Rectal smooth muscle tissue (tissue), 1 donor: Measurements from ENCODE around the gene SGTB.
A peak's percentile ranks its signal among the peaks of the same experiment; 100 is the strongest.

Experiments
- H3K27ac ChIP-seq: one replicate; pipeline ENCODE4 v1.7.0; 2013; ENCODE audit warnings: low read depth, low read length, inconsistent platforms
- H3K27me3 ChIP-seq: one replicate; pipeline ENCODE4 v1.7.0; 2013; ENCODE audit warnings: low read length; ENCODE audit not compliant: control insufficient read depth, insufficient read depth
- H3K36me3 ChIP-seq: one replicate; pipeline ENCODE4 v1.7.0; 2013; ENCODE audit warnings: low read length; ENCODE audit not compliant: control insufficient read depth, insufficient read depth
- H3K4me1 ChIP-seq: one replicate; pipeline ENCODE4 v1.7.0; 2013; ENCODE audit warnings: low read length; ENCODE audit not compliant: control insufficient read depth, insufficient read depth
- H3K4me3 ChIP-seq: one replicate; pipeline ENCODE4 v1.7.0; 2013; ENCODE audit warnings: low read length
- H3K9ac ChIP-seq: one replicate; pipeline ENCODE4 v1.7.0; 2013; ENCODE audit warnings: low read length

SGTB gene

DNA sequence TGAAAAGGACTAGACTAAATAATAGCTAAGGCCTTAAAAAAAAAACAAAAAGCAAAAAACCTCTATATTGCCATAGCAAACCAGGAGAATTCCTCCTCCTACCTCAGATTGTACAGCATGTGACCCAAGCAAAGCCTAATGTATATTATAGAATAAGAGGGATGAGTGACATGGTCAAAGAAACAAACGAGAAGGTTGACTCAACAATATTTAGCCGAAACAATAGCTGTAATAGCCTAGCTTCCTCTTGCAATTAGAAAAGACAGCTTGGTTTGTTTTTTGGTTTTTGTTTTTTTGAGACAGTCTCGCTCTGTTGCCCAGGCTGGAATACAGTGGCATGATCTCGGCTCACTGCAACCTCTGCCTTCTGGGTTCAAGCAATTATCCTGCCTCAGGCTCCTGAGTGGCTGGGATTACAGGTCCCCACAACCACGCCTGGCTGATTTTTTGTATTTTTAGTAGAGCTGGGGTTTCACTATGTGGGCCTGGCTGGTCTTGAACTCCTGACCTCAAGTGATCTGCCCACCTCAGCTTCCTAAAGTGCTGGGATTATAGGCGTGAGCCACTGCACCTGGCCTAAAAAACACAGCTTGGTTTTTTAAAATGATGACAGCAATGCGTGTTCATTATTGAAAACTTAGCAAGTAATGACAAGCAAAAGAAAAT lies 5.7 kb upstream of the SGTB start:
- H3K4me3 ChIP-seq: no peak overlapping the region
- H3K27ac ChIP-seq: no peak overlapping the region
- no peak overlapping the region for H3K9ac ChIP-seq
- no peaks in the 10 kb centered on the region for H3K4me1 ChIP-seq
- H3K27me3 ChIP-seq: no peaks in the 10 kb centered on the region
- no peaks in the 10 kb centered on the region for H3K36me3 ChIP-seq

DNA sequence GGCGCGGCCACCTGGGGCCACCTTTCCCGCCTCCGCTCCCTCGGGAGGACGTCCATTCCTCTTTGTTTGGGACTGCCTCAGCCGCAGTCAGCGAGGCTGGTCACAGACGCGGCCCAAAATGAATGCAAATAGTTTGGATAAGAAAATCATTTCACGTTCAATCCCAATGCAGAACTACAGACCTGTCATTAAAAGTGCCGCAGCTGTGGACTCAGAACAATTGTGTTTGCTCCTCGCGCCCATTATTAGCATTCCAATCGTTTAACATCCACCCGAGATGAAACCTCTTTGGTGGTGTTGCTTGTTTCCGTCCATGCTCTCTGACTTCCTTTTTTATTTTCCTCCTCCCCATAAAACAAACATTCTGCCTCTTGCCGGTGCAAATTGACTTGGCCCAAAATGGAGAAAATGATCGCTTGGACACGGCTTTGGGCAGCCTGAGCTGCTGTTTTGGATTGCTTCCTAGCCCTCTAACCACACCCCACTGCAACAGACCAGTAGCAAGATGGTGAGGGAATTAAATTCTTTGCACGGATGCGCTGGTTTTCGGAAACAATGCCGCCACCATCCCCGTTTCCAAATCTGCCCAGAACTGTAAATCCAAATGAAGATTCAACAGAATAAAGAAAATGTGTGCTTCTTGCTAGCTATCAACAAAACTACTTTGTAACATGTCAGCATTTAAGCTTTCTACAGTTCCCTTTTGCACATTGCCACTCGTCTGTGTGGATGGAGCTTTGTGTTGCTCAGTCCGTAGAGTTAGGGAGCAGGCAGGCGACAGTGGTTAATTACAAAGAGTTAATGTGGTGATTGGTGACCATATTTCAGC lies 880 bp upstream of the SGTB start:
- Histone ChIP-seq H3K9ac (peak overlapping the region; percentile 59), H3K4me3 (peak overlapping the region; percentile 82), H3K27ac (peak overlapping the region; percentile 56), H3K4me1 (no peaks in the 10 kb centered on the region), H3K27me3 (no peaks in the 10 kb centered on the region), H3K36me3 (no peaks in the 10 kb centered on the region)

DNA sequence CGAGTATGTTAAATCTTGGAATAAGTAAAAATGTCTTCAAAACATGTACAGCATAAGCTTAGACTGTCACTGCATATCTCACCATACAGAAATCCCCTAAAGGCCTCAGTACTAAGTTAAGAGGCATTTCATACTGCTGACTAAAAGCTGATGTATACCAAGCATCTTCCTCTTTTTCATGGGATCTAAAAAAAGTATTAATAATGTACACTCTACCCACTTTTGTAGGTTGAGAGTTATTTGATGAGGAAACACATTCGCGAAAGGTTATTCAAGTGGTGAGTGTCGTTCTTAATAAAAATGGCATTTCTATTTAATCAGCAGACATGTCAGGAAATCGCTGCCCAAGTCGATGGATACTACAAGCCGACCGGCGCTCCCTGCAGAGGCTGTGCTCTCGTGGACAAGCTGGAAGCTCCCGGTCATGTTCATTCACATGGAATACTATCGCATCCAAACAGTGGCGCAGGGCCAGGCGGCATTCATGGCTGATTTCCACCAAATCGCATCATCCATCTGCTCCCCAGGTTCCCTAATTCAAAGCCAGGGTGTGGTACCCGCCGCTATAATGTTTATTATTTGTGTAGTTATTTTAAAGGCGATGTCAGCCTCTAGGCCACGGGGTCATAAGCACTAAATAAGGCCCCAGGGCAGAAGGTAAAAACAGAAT lies 724 bp downstream of the SGTB start:
- no peaks in the 10 kb centered on the region for H3K36me3 ChIP-seq
- peak overlapping the region; percentile 89 for H3K4me3 ChIP-seq

DNA sequence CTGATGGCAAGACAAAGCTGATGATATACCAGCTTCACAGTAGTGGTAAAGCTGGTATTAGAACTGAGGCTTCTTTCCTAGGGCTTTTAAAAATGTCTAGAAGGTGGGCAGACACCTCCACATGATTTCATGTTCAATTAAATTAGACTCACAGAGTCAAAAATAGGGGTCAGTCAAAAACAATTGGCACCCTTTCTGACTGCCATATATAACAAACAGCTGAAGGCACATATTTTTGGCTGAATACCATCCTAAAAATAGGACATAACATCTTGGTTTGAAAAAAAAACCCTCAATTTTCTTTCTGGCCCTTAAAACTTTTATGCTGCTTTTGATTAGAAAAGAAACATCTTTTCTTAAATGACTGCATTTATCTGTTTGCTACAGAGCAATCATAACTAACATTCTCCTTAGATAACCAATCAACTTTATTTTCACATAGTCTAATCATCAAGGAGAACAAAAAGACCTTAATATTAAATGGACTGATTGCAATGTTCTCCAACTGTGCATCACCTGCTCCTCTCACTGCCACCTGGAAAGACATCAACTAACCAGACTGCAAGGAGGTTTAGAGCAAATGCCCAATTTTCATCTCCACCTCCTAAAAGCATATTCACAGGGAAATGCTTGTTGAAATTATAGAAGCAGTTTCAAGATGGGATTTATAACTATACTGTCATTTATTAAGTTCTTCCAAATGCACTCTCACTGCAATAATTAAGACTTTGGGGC lies 3.2 kb downstream of the SGTB start:
- no peaks in the 10 kb centered on the region for H3K27me3 ChIP-seq
- no peaks in the 10 kb centered on the region for H3K36me3 ChIP-seq
- no peaks in the 10 kb centered on the region for H3K4me1 ChIP-seq
- H3K4me3 ChIP-seq: no peak overlapping the region
- no peak overlapping the region for H3K9ac ChIP-seq
- H3K27ac ChIP-seq: no peak overlapping the region

More for the DNA sequence above, 724 bp downstream of the SGTB start:
- Histone ChIP-seq H3K9ac (peak overlapping the region; percentile 73), H3K4me1 (no peaks in the 10 kb centered on the region), H3K27ac (peak overlapping the region; percentile 43), H3K27me3 (no peaks in the 10 kb centered on the region)

DNA sequence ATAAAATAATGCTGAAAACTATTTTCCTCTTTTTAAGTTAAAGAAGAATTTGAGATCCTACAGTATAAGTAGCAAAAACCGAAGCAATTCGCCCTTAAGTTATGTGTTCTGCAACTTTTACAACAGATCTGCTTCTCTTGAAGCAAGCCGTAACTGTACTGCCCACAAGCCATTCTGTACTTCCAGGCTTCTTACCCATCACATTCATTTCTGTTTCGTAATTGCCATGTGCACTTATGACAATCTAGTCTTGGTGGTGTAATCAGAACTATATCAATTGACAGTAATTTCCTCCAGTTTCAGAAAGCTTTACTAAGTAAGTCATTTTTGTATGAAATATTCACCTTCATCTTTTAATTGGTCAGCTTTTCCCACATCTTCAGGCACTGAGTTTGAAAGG lies 13.8 kb downstream of the SGTB start:
- Histone ChIP-seq H3K27ac (no peak overlapping the region), H3K4me1 (no peaks in the 10 kb centered on the region), H3K36me3 (no peaks in the 10 kb centered on the region)

DNA sequence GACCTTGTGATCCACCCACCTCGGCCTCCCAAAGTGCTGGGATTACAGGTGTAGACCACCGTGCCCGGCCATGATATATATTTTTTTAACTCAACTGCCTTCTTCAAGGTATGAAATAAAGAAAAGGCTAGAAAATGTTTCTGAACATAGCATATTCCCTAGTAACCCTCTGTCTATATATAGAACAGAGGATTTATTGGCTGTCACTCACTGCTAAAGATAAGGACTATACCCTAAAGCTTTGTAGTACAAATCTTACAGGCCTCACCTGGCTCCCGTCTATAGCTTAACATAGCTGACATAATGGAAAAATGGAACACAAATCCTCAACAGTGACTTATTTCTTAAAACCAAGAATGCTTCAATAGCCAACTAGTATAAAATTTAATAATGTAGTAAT lies 14.2 kb downstream of the SGTB start:
- Histone ChIP-seq H3K27me3 (no peaks in the 10 kb centered on the region), H3K27ac (no peak overlapping the region), H3K4me1 (no peaks in the 10 kb centered on the region), H3K4me3 (no peak overlapping the region), H3K36me3 (no peaks in the 10 kb centered on the region), H3K9ac (no peak overlapping the region)

More for the DNA sequence above, 13.8 kb downstream of the SGTB start:
- Histone ChIP-seq H3K4me3 (no peak overlapping the region), H3K27me3 (no peaks in the 10 kb centered on the region), H3K9ac (no peak overlapping the region)

DNA sequence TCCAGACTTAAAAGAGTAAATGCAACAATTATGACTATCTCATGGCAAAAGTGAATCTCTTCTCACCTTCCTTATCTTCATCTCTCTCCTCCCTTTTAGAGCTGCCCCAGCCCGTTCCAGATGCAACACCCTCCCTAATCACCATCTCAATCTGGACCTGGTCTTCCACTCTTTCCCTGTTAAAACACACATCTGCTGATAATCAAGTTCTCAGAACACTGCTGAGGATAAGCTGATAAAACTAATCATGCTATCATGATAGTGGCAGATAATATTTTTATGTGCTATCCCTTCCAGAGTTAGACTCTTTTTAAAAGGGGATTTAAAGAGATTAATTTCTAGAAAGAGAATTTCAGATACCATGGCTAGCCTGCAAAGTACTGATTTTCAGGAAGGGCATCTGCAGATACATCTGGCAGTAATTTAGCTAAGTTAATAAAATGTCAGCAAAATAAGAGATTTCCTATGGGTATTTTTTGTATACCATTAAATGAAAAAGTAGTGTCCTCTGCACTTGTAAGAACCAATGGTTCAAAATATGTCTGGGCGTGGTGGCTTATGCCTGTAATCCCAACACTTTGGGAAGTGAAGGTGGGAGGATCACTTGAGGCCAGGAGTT lies 17.2 kb downstream of the SGTB start:
- no peaks in the 10 kb centered on the region for H3K27me3 ChIP-seq
- H3K9ac ChIP-seq: no peak overlapping the region
- H3K36me3 ChIP-seq: no peaks in the 10 kb centered on the region
- H3K4me3 ChIP-seq: no peak overlapping the region
- H3K4me1 ChIP-seq: no peaks in the 10 kb centered on the region
- no peak overlapping the region for H3K27ac ChIP-seq

DNA sequence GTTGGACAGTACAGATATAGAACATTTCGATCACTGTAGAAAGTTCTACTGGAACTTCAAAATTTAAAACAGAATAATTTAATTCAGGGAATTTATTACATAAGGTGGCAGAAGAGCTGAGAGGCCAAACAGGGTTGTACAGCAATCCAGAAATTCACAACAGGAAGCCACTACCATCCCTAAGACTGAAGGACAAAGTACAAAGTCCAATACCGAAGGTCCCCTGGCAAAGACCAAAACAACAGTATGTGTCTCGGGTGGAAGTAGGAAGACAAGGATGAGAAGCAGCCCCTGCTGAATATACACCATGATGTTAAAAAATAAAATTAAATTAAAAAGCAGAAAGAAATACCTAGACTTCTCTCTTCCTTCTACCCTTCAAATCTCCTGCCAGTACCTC lies 19.9 kb downstream of the SGTB start:
- Histone ChIP-seq H3K27ac (no peak overlapping the region), H3K27me3 (no peaks in the 10 kb centered on the region), H3K4me1 (no peaks in the 10 kb centered on the region), H3K9ac (no peak overlapping the region), H3K4me3 (no peak overlapping the region), H3K36me3 (no peaks in the 10 kb centered on the region)

DNA sequence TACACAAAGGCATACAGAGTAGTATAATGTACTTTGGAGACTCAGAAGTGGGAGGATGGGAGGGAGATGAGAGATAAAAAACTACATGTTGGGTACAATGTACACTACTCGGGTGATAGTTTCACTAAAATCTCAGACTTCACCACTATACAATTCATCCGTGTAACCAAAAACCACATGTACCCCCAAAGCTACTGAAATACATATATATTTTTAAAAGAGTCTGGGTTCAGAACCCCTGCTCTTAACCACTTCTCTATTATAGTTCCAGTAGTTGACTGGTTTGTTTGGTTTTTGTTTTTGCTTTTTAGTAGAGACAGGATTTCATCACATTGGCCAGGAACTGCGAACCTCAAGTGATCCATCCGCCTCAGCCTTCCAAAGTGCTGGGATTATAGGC lies 22.6 kb downstream of the SGTB start:
- no peaks in the 10 kb centered on the region for H3K36me3 ChIP-seq
- H3K4me1 ChIP-seq: peaks cover 2% of the 10 kb centered on the region
- H3K4me3 ChIP-seq: no peak overlapping the region
- no peaks in the 10 kb centered on the region for H3K27me3 ChIP-seq
- H3K9ac ChIP-seq: no peak overlapping the region
- H3K27ac ChIP-seq: no peak overlapping the region

DNA sequence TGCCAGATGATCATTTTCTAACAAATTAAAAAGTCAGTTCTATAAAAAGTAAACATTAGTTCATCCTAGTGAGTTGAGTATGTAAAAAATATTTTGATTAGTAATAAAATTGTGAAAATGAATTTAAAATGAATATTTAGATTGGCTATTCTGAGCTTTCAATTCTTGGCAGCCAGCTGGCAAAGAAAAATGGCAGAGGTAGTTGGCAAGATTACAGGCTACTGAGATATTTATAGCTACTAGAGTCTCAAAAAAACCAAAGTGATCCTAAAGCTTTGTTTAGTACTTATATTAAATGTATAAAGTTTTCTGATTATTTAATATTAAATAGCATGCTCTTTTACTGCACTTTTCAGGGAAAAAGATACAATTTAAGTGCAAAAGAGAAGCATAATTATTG lies 25.0 kb downstream of the SGTB start:
- Histone ChIP-seq H3K4me3 (no peak overlapping the region), H3K27ac (no peak overlapping the region), H3K9ac (no peak overlapping the region), H3K4me1 (peaks cover 2% of the 10 kb centered on the region), H3K36me3 (no peaks in the 10 kb centered on the region), H3K27me3 (no peaks in the 10 kb centered on the region)

DNA sequence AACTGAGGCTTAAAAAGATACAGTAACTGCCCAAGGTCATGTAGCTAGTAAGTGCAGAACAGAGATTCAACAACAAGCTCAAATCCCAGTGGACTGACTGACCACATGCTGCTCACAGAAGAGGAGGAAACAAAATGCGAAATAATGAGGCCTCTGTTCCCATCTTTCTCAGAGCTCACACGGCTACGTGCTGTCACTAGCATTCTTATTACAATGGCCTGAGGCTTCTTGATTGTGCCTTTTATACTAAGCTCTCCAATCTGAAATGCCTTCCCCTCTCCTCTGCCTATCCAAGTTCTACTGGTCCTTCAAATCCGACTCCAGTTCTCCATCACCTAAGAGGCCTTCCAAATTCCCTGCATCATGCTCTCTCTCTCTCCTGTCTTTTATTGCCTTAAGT lies 26.0 kb downstream of the SGTB start:
- no peak overlapping the region for H3K9ac ChIP-seq
- no peaks in the 10 kb centered on the region for H3K36me3 ChIP-seq
- no peak overlapping the region for H3K27ac ChIP-seq
- peaks cover 2% of the 10 kb centered on the region for H3K4me1 ChIP-seq
- no peaks in the 10 kb centered on the region for H3K27me3 ChIP-seq
- H3K4me3 ChIP-seq: no peak overlapping the region
